T-cell (primary cell): ENCODE results near the gene ALG2. TPM values are rescaled to one million over a fixed set of nuclear protein-coding genes. Genes with fewer than 3 reads are reported as not detected.
A peak's percentile ranks its signal among the peaks of the same experiment; 100 is the strongest.

Experiments used
- ATAC-seq, 4 experiments: fragments of 200-7000 bp in 3 of 4; fragments of 150-1000 bp in 1 of 4; cut with Tn5 transposase; replicated peaks in 1 of 4; 1 replicate in 3 of 4; 2 replicates in 1 of 4; pipeline ENCODE4 v1.10.0; 2021; ENCODE audit warnings: moderate library complexity in 3 of 4, mild to moderate bottlenecking in 2 of 4, moderate number of reproducible peaks in 1 of 4
- CTCF ChIA-PET, 2 donors: fragments of 300-600 bp; sonication (Branson Sonifier 250); formaldehyde crosslinking; loops; one replicate each; lab custom pipeline; 2022; ENCODE audit warnings: antibody characterized with exemption in 2 of 2; lab: Charles Lee
- POLR2A ChIA-PET, 2 donors: fragments of 300-600 bp; sonication (Branson Sonifier 250); formaldehyde crosslinking; loops; one replicate each; lab custom pipeline; 2022; ENCODE audit warnings: antibody characterized with exemption in 2 of 2; lab: Charles Lee
- DNase-seq, 35 experiments: peaks; one replicate each; pipeline versions ENCODE4 v3.0.0 to v3.0.0-alpha.2; 2013 to 2023
- H3K27ac ChIP-seq: one replicate; pipeline ENCODE4 v1.5.1; 2013; ENCODE audit warnings: low read length
- H3K27me3 ChIP-seq, 2 experiments: replicated peaks in 1 of 2; 1 replicate in 1 of 2; 2 replicates in 1 of 2; pipeline versions ENCODE4 v1.6.1 to v1.7.0; 2013; ENCODE audit warnings: low read length in 1 of 2, mixed read lengths in 1 of 2; ENCODE audit not compliant: control insufficient read depth in 2 of 2, insufficient read depth in 2 of 2; ENCODE audit errors: extremely low read depth in 1 of 2
- H3K36me3 ChIP-seq, 2 donors: 1 replicate in 1 of 2; 2 replicates in 1 of 2; pipeline versions ENCODE4 v1.6.1 to v1.7.0; 2013; ENCODE audit warnings: low read length in 1 of 2; ENCODE audit not compliant: control insufficient read depth in 2 of 2, insufficient read depth in 1 of 2; ENCODE audit errors: extremely low read depth in 1 of 2
- H3K4me1 ChIP-seq, 2 experiments: 1 replicate in 1 of 2; 2 replicates in 1 of 2; pipeline versions ENCODE4 v1.6.1 to v1.7.0; 2013; ENCODE audit warnings: low read length in 2 of 2, mixed read lengths in 1 of 2; ENCODE audit not compliant: insufficient read depth in 2 of 2, control insufficient read depth in 1 of 2; ENCODE audit errors: extremely low read depth in 1 of 2
- H3K4me3 ChIP-seq, 2 donors: 1 replicate in 1 of 2; 2 replicates in 1 of 2; pipeline versions ENCODE4 v1.5.1 to v1.7.0; 2013; ENCODE audit warnings: mild to moderate bottlenecking in 2 of 2, low read length in 1 of 2, moderate library complexity in 1 of 2; ENCODE audit not compliant: control insufficient read depth in 1 of 2; ENCODE audit errors: extremely low read depth in 1 of 2
- H3K9me3 ChIP-seq: 2 replicates; pipeline ENCODE4 v1.7.0; 2013
- H3K27ac Mint-ChIP-seq, 2 donors: one replicate each; pipeline ENCODE4 v1.8.0; 2020 to 2021; ENCODE audit warnings: mild to moderate bottlenecking in 2 of 2, mixed read lengths in 2 of 2
- H3K27me3 Mint-ChIP-seq, 2 donors: one replicate each; pipeline ENCODE4 v1.8.0; 2021 to 2022; ENCODE audit warnings: mixed read lengths in 2 of 2
- H3K36me3 Mint-ChIP-seq: one replicate; pipeline ENCODE4 v1.8.0; 2021; ENCODE audit warnings: mixed read lengths
- H3K4me1 Mint-ChIP-seq, 3 donors: one replicate each; pipeline ENCODE4 v1.8.0; 2020 to 2022; ENCODE audit warnings: mixed read lengths in 3 of 3, mild to moderate bottlenecking in 1 of 3
- H3K4me3 Mint-ChIP-seq, 3 donors: one replicate each; pipeline ENCODE4 v1.8.0; 2020 to 2022; ENCODE audit warnings: mild to moderate bottlenecking in 3 of 3, mixed read lengths in 3 of 3, moderate library complexity in 3 of 3
- H3K9me3 Mint-ChIP-seq, 3 donors: one replicate each; pipeline ENCODE4 v1.8.0; 2020 to 2022; ENCODE audit warnings: mixed read lengths in 3 of 3
- WGBS: methylation state at CpG from one replicate; pipeline ENCODE4 v1.1.5; 2013; ENCODE audit warnings: missing lambda C conversion rate; ENCODE audit not compliant: insufficient coverage; 5-methylcytosine and 5-hydroxymethylcytosine counted together
- total RNA-seq, 35 experiments: library from RNA in 6 of 35; stranded (reverse) in 6 of 35; fragments of 120-200 nt in 1 of 35; gene quantifications; one replicate each; pipeline versions ENCODE4 v1.2.1 to v1.2.4 and lab custom pipeline; 2013 to 2026

The ALG2 gene
- total RNA-seq, 5 donors from 2014 or later (not counting 1 experiment from before 2014, with no cell fraction given): 18.0 to 30.3 (median 25.2) TPM

GRCh38 chr9:99167694-99168093 is 54.0 kb downstream of the ALG2 start:
- H3K27ac ChIP-seq: no peak overlapping the region
- H3K4me1 ChIP-seq: peaks cover 9 to 12% of the 10 kb centered on the region in 2 experiments
- Mint-ChIP-seq H3K9me3 (no peaks in the 10 kb centered on the region), H3K27me3 (peaks cover 6 to 9% of the 10 kb centered on the region in 2 donors), H3K27ac (no peak overlapping the region), H3K36me3 (no peaks in the 10 kb centered on the region), H3K4me1 (peaks cover 18 to 25% (median 19%) of the 10 kb centered on the region in 3 donors), H3K4me3 (peak overlapping the region in 1 of 3 donors; percentile 8)
- H3K27me3 ChIP-seq: peaks cover 0 to 13% of the 10 kb centered on the region in 2 experiments
- ChIA-PET CTCF (interaction anchor here (0.6 to 0.9 kb wide), 3 partner anchors 17 to 642 kb away, joined by 3 to 4 read pairs (median 3); no protein-coding TSS in a partner anchor), POLR2A (no interaction called here)
- H3K4me3 ChIP-seq: no peak overlapping the region
- no peak for DNase-seq
- no peaks in the 10 kb centered on the region for H3K36me3 ChIP-seq
- no peaks in the 10 kb centered on the region for H3K9me3 ChIP-seq
- no CpG with 5 or more reads among the region's 3 CpGs for WGBS
- peak in 2 of 4 experiments; percentile 35 to 51 for ATAC-seq

DNA sequence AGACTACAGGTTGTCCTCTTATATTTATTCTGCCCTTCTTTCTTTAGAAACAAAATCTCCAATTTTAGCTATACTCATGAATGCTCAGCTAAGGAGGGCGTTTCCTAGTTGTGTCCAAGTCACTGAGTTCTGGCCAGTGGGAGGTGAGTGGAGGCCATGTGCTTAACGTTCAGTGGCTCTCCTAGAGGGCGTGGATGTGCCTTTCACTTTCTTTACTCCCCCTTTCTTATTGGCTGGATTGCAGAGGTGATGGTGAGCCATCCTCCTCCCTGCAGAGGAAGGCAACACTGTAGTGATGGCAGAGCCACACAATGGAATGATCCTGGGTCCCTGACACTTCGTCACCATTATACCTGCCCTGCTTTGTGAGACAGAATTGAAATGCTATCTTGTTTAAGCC is 54.6 kb downstream of the ALG2 start:
- DNase-seq (no peak), ATAC-seq (peak in 1 of 4 experiments; percentile 22)
- POLR2A ChIA-PET: no interaction called here
- no peak overlapping the region for H3K27ac ChIP-seq
- no peak overlapping the region for H3K27ac Mint-ChIP-seq
- H3K36me3 Mint-ChIP-seq: no peaks in the 10 kb centered on the region
- H3K4me3 ChIP-seq: no peak overlapping the region
- peaks cover 9 to 12% of the 10 kb centered on the region in 2 experiments for H3K4me1 ChIP-seq
- peaks cover 0 to 13% of the 10 kb centered on the region in 2 experiments for H3K27me3 ChIP-seq
- no peak overlapping the region for H3K4me3 Mint-ChIP-seq
- CTCF ChIA-PET: interaction anchor here (0.6 to 0.9 kb wide), 2 partner anchors 18 to 30 kb away, joined by 3 to 4 read pairs; no protein-coding TSS in a partner anchor
- no peaks in the 10 kb centered on the region for H3K9me3 Mint-ChIP-seq
- H3K4me1 Mint-ChIP-seq: peaks cover 20 to 25% (median 21%) of the 10 kb centered on the region in 3 donors
- peaks cover 8 to 9% of the 10 kb centered on the region in 2 donors for H3K27me3 Mint-ChIP-seq
- no peaks in the 10 kb centered on the region for H3K36me3 ChIP-seq
- 100% methylated on average over 1 of the region's 4 CpGs for WGBS
- no peaks in the 10 kb centered on the region for H3K9me3 ChIP-seq

Other genes starting within 250 kb of the ALG2 start
- gene TGFBR1, start 116.8 kb downstream of the ALG2 start, total RNA-seq: 10 to 100 TPM; 22.3 to 36.9 (median 31.7) TPM
- 10 to 100 TPM; 54.9 to 91.5 (median 84.0) TPM for gene SEC61B, start 340 bp upstream of the ALG2 start, total RNA-seq